GM21825 (cell line): Measurements from ENCODE around the gene SATB2.
A peak's percentile ranks its signal among the peaks of the same experiment; 100 is the strongest.

Source experiments
- ATAC-seq: cut with Tn5 transposase; IDR thresholded peaks from one replicate; pipeline ENCODE4 v1.9.1; 2021; ENCODE audit warnings: mild to moderate bottlenecking, moderate library complexity; ENCODE audit not compliant: unreplicated experiment

The SATB2 gene

DNA sequence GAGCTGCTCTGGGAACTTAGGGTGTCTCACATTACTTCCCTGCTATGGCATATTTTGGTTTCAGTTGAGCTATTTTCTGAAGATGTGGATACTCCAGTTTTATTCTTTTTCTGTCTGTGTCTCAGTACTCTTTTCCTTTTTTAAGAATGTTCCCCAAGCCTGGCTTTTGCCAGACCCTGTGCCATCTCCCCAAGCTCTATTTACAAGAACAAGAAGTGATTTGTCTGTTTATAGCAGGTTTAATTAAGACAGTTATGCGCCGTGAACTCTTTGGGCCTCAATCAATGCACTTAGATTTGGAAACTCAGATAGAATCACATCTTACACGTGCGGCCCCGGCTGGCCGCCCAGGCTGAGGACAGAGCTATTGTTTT lies 8.9 kb upstream of the SATB2 start:
- no peak for ATAC-seq

DNA sequence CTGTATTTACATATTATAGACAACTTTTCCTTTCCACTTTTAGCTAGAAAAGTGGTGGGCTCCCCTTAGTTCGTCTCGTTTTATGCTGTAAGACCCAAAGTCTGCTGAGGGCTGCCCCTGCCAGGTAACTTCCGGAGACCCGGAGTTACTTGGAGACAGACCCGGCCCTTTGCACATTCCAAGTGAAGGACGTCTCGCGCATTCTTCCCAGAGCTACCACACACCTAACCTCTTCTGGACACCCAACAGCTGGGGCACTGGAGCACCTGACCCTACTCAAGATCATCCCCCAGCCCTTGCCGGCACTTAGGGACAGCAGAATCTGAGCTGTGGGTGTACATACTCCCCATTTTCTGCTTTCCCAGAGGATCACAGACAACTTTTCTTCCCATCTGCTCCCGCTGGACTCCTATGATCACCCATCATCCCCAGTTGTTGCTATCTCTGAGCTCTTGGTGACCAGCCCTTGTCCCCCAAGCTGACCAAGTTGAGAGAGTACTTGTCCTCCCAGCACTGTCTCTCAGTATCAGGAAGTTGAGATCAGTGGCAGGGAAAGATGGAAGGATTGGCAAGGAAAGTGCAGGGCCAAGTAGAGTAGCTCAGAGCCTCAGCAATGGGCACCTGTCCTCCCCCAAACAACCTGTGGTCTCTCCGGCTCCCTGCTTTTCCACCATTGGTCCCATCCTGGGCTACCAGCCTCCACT lies 8.4 kb upstream of the SATB2 start:
- ATAC-seq = no peak

DNA sequence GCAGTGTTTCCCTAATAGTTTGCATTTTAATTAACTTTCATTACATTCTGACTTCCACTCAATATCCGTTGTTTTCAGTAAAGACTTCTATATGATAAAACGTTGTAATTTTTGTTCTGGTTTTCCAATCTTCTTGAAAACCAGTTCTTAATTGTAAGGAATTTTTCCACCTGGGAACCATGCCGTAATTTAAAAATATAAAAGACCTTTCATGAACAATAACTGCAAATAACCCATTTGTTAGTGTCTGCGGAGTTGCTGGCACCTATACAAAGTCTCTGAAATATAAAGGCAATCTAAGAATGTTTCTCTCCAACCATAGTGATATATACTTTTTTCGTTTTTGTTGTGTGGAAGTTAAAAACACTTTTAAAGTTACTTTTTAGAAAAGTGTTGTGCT lies 7.7 kb upstream of the SATB2 start:
- no peak for ATAC-seq

DNA sequence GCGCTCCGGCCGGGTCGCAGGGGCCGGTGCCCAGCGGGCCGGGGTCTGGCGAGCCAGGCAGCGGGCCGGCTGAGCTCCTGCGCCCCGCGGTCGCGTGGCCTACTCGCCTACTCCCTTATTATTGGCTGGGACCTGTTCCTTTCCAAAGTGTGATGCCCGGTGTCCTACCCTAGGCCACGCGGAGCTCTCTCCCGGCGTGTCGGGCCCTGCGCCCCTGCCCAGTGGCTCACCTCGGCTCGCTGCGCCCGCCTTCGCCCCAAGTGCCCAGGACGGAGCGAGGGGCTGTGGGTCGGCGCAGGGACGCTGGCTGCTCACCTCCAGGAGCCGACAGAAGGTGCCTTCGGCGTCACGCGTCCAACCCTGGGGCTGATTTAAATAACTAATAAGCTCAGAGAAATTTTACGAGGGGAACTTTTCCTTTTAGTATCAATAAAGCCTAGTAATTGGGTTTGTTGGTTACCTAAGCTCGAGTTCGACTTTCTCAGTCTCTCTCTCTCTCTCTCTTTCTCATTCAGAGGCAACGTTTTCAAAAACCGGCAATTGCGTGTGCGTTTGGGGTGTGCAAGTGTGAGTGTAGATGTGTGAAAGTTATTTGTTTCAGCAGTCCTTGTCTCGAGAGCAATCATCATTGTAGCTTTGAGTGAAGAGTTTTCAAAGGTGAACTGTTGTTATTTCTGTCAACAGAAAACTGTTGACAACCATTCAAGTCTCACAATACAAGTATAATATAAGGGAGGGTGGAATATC lies 7.0 kb upstream of the SATB2 start:
- no peak for ATAC-seq

DNA sequence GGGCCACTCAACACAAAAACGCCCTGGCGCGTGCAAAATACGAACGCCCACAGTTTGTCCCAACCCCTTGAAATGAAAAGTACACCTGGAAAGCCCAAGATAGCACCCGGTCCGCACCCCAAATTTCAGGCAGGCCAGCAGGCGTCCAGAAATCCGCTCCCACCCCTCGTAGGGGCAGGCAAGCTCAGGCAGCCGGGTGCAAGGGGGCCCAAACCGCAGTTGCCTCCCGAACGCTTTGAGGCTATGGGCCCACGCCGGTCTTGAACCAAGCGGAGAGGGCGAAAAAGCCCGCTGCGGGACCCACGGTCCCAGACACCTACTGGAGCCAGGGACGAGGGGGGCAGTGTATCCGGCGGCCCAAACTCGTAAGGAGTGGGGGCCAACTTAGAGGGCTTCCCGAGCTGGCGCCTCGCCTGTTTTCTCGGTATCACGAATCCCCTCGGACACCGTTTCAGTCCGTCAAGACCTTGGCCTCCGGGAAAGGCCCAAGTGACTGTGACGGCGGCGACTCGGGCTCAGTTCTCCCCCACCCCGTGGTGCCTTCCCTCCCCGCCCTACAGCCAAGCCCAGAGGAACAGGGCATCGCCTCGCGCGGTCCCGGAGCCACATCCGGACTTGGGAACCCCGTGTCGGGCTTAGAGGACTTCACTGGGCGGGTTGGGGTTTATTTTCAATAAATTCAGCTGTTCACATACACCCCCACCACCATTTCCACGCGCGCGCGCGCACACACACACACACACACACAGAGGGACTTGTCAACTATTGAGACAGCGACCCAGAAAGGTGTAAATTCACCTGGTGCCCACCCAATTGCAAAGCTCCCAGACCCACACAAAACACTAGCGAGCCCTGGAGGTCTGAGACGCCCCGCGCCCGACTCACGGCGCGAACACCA lies 6.2 kb upstream of the SATB2 start:
- ATAC-seq = no peak

DNA sequence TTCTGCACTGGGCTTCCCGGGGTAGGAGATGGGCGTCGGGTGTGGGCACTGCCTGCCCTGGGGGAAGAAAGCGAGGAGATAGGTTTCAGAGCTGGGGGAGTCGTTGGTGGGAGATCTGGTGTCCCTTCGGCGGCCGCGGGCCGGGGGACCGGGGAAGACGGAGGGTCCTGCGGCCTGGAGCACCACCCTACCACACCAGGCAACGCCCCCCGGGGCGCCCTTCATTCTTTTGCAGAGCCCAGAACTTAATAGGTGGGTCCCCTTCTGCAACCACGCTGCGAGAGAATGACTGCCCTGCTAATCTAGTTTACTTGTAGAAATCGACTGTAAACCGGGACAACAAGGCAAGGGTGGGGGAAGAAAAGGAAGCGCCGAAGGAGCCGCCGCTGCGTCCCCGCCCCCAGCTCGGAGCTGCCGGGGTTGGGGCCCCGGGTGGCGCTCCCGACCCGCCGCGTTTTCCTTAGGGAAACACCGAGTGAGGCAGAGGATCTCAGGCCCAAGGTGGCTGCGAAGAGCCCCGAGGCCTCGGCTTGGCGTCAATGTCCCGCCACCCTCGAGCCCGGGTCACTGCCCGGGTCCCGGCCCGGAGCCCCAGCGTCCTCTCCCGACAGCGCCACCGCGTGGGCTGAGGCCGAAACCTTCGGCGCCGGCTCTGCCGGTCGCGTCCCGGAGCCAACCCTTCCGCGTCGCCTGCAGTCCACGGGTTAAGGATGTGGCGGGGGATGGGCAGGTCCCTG lies 5.4 kb upstream of the SATB2 start:
- ATAC-seq = no peak

DNA sequence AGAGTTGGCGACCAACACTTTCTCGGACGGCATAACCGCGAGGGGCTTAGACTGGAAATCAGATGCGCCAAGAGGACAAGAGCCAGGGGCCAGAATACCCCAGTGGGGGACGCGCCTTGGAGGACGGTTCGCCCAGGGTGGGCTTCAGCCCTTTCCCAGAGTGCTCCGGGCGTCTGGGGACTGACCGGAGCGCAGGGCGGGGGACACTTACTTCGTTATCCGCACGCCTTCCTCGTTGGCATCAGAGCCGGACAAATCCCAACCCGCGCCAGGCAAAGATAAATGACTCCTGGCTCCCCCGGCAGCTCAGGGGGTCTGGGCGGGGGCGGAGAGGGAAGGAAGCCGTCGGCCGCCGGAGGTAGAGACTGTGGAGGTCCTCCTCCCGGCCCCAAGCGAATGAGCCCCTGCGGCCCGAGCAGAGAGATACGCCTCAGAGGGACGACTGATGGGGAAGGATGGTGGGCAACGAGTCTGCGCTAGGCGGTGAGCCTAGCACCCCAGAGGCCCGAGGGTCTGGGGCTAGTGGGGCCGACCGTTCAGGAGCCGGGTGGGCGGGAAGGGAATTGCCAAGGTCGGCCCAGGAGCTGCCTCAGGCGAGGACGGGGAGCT lies 4.7 kb upstream of the SATB2 start:
- no peak for ATAC-seq

DNA sequence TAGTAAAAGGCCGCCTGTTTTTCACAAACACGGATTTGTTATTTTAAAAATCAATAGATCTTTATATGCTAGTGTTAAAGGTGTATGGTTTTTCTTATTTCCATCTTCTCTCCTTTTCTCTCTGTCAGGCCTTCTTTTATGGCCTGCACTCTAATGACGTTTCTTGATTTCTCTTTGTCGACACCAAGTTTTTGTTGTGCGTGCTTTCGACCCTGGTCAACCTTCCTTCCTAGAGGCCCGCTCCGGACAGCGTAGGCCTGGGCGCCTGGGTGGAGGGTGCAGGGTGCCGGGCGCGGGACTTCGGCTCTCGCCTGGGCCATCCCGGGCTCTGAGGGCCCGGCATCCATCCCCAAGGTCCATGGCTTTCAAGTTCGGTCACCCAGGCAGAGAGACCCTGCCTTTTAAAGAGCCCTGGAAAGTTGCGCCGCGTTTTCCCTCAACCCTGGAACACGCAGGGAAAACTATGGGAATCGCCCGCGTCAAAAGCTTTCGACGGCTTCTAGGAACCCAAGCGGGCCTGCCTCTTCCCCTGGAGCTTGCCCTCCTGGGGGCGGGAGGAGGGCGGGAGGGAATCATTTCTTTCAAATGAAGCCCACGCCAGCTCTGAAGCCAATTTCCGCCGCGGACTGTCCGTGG lies 4.1 kb upstream of the SATB2 start:
- no peak for ATAC-seq

DNA sequence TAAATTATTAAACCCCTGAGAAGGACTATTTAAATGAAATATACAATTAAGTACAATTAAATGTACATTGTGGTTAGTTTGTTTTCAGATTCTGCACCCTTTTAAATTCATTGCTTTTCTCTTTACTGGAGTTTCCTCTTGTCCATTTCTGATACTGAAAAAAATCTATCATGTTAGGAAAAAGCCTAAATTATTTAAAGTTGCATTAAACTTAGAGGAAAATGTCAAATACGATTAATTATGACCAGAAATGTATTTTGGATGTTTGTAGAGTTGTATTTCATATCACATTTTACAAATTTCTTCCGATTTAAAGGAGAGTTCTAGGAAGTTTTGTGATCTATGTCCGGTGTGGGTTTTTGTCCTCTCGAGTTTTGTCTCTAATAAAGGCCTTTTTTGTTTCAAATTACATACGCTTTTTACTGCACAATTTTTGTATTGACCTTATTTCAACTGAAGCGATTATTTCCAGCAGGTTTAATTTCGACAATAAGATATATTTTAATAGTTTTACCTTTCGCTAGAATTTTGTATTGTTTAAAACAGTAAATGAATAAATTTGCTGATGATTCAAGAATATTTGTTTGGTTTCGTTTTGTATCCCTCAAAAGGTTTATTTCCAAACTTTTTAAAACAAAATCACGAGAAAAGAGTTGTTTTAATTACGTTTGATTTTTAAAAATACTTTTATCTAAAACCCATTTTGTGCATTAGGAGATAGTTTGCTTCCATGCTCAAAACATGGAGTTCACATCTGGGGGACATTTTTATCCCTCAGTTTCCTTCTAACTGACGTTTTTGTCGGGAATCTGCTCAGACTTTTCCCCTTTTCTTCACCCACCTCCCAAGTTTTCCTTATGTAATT lies 3.3 kb upstream of the SATB2 start:
- no peak for ATAC-seq

DNA sequence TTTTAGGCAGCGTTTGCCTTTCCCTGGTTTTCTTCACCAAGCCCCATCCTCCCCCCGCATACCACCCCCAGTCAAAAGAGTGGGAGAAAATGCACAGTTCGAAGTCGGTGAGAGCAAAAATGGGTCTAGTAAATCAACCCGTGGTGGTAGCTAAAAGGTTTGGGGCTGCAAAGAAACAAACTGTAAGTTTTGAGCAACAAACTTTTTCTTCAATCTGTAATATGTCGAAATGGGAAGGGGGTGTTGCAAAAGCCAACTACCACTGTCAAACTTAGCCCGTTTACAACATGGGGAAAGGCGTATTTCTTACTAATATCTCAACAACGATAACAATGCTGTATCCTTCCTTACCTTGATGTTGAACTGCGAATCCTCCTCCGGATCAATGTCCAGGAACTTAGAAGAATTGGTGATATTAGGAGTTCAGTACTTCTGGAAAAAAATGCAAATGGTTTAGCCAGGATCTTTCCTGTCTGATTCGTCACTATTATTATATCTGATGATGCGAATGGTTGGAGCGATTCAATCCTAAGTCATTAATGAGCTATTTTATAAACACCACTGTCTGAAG lies 2.4 kb upstream of the SATB2 start:
- ATAC-seq = no peak

DNA sequence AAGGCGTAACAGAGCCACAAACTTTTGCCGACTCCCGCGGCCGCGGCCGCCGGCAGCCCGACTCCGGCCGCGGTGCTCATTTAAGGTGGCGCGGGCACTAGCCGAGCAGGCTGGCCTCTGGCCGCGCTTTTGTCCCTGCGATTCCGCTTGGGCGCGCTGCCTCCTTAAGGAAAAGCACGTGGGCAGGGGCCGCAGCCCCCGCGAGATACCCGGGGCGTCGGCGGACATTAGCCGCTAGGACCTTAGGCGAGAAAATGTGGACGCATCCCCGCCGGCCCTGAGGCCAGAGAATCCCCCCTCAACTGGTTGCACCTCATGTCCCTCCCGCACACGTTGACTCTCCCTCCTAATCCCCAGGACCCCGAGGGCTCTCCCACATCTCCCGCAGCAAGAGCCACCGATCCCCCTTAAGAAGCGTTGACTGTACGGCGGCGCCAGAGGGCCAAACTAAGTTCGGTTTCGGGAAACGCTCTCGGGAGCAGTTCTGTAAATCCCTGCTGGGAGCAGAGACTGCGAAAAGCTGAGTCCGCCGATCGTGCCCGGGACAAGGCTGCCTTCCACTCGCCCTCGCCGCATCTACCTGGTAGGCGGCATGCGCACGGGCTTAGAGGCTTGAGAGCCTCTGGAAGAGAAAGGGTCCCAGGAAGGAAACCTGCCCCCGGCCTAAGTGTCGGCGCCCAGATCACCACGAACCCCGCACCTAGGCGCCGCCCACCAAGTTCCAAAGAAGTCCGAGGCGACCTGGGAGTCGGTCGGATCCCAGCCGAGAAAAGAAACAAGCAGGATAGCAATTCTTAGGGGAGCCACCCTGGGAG lies 1.8 kb upstream of the SATB2 start:
- ATAC-seq = peak; percentile 37

DNA sequence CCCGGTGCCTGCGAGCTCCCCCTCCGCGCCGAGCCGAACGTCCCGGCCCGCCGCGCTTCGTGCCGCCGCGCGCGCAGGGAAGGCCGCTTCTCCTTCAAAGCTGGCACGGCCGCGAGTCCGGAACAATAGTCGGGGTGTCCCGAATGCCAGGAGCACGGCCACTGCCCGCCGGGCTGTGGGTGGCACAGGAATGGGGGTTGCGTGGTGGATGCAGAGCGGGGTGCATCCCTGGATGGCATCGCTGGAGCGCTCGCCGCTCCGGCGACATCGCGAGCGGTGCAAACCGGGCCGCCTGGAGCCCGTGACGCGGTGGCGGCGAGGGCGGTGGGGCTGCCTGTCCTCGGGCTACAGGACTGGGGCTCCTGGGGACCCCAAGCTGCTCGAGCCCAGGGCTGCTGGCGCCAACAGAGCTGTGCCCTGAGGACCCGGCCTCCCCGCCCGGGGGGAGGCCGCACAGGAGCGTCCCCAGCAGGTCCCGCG lies 1.1 kb upstream of the SATB2 start:
- peak; percentile 31 for ATAC-seq

DNA sequence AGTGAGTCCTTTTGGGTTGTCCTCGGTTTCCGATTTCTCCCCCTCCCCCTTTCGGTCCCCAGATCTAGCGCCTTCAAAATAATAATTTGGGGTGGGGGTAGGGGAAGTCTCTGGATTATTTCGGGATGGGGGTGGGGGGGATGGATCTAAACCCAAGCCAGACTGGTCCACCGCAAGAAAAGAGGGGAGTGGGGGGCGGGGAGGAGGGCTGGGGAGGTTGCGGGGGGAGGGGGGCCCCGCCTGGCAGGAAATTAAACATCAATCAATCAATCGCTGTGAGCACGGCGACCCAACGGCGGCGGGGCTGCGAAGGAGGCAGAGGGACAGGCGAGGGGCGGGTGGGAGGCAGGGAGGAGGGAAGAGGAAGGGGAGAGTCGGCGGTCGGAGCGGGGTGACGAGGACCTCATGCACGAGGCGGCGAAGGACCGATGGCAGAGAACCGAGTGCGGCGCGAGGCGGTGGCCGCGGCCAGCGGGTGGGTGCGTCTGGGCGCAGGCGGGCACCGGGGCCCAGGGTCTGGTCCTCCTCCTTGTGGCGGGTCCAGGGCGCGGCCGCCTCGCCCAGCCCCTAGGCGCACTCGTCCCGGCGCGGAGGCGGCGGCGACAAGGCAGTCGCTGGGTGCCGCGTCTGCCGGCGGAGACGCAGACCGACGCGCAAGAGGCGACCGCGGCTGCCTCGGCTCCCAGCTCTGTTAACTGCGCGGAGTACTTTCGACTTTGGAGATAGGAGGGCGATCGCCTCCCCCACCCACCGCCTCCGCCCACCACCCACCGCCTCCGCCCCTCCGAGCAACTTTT lies 468 bp upstream of the SATB2 start:
- ATAC-seq = no peak

DNA sequence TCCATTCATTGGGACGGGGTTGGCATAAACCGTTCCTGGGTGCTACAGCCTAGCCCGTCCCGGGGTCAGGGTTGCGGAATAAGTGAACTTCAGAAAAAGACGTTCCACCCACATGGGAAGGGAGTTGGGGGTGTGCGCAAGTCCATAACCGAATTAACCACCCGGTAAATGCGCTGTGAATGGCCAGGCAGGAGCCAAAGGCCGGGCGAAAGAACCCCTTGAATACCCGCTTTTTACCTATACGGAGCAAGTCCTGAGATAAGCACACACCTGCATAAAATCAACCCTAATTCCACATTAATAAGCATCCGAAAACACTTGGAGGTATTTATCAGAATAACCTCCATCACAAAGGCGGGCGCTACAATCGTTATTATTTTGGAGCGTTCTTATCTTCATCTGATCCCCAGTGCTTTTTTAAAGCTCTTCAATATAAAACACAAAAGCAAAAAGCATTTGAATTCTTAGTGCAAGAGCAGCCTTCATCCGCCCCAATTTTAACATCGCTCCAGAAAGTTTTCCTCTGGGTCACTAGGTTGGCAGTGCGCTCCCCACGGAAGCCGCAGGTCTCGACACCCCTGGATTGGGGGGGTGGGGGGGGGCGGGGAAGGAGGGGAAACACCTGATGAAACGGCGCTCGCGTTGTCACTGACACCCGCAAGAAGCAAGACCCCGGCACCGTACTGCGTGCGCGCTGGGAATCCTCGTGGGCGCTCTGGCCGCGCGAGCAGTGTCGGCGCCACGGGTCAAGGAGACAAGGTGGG lies 1.2 kb downstream of the SATB2 start:
- ATAC-seq = no peak

DNA sequence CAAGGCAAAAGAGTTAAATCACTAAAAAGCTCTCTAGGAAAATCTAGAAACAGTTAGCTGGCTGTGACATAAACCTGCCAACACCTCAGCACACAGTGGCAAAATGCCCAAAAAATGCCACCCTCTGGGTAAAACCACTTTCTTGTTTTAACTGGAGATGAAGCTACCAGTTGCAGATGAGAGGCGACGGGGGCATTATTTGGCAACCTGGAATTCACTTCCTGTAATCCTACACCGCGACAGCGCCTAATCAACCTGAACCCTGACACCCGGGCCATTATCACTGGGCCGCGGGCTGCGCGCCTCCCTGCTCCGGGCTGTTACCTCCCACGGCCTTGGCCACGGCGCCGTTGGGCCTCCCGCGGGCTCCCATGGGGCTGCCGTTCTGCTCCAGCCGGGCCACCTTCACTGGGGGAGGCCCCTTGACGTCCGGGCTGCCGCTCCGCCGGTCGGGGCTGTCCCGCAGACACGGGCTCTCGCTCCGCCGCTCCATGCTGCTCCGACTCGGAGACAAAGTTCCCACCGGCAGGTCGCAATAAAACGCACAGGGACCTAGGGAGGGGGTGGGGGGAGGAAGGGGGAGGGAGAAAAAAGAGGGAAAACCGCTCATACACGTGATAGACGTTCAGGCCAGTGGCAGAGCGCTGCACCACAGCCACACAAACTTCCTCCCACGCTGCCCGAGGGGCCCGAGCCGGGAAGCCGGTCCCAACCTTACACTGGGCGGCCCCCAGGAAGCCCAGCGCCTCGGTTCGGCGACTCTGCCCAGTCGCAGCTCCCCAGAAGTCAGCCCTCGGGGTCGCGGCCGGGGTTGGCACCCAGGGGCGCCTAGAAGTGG lies 2.0 kb downstream of the SATB2 start:
- no peak for ATAC-seq

DNA sequence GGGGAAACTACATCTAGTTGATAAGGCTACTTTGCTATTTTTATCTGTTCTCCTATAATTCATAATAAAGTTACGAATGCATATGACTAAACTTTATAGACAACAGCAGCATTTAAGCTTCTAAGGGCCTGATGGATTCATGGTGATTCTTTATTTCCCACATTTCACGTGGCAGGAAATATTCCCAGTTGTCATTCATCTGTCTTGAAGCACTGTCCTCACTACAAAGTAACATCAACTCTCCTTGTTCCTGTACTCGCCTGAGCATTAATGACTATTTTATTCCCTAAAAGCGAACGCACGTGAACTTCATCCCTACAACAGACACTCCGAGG lies 2.6 kb downstream of the SATB2 start:
- no peak for ATAC-seq
